Activated CD4-positive, alpha-beta T cell treated with anti-CD3 and anti-CD28 coated beads, Interleukin-2, Interleukin-4, amounts not matched to agents 100 ng/mL and 50 ng/mL, durations not matched to agents 16 hours and 8 hours (primary cell): Measurements from ENCODE around the gene ZNF462.

Experiments used
- DNase-seq: peaks from one replicate; pipeline ENCODE4 v3.0.0-alpha.2; 2020; ENCODE audit warnings: low spot score

Gene ZNF462

DNA sequence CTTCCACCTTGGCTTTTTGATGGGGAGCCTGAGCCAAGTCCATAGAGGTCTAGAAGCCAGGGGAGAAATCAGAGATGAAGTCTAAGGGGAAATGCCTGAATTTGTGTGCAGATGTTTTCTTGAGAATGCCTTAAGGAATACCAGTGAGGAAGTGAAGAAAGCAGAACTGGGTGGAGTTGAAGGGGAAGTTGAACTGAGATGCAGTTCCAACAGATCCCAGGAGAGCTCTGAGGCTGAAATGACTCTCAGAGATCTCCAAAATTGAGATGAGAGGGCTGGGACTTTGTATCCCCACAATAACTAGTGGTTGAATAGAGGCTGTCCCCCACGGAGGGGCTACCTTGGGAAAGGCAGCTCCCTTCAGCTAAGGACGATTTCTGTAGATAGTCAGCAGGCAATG, 197.1 kb downstream of the ZNF462 start:
- DNase-seq: no peak
